ENCODE data around the gene EBNA1BP2.
"Not testable (repeated sequence)": the region's sequence is repeated elsewhere in the genome, so short reads cannot be mapped to it uniquely, and the experiment has no call there.

The EBNA1BP2 gene

DNA sequence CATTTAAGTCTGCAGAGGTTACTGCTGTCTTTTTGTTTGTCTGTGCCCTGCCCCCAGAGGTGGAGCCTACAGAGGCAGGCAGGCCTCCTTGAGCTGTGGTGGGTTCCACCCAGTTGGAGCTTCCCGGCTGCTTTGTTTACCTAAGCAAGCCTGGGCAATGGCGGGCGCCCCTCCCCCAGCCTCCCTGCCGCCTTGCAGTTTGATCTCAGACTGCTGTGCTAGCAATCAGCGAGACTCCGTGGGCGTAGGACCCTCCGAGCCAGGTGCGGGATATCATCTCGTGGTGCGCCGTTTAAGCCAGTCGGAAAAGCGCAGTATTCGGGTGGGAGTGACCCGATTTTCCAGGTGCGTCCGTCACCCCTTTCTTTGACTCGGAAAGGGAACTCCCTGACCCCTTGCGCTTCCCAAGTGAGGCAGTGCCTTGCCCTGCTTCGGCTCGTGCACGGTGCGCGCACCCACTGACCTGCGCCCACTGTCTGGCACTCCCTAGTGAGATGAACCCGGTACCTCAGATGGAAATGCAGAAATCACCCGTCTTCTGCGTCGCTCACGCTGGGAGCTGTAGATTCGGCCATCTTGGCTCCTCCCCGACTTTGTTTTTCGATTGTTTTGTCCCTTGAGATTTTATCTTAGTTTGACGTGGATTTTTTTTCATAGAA lies 52.0 kb downstream of the EBNA1BP2 start:
- DNase-seq (ENCODE audit: low read depth): not testable (repeated sequence)
